ENCODE results near the gene FAM117A.

- TF ChIP-seq NR2C2 (IDR thresholded peaks at IDR 0.05; ENCODE audit: borderline replicate concordance, control insufficient read depth, insufficient read length, low read depth) (no peak), CTCF (IDR thresholded peaks at IDR 0.05 in 2 of 3, conservative IDR thresholded peaks at IDR 0.05 in 1 of 3; ENCODE audit: control insufficient read depth in 2 of 3, extremely low read depth in 1 of 3, insufficient read depth in 1 of 3, low read depth in 3 of 3, low read length in 3 of 3) (no peak), BACH1 (IDR thresholded peaks at IDR 0.05; ENCODE audit: borderline replicate concordance) (no peak), LARP7 (IDR thresholded peaks at IDR 0.05) (no peak), CBFB (IDR thresholded peaks at IDR 0.05; ENCODE audit: low read depth) (no peak), USF1 (IDR thresholded peaks at IDR 0.05; ENCODE audit: borderline replicate concordance, extremely low read length, insufficient read depth, low read depth, low read length) (no peak)
Measured at GRCh38 chr17:49783791-49784190, 19.9 kb upstream of the FAM117A start.

Measured in GM12878 (cell line).